Measurements from ENCODE around the gene ANKRD13A.

ANKRD13A gene

GRCh38 chr12:109998904-109999648, at the start of gene ANKRD13A:
TSS of gene ANKRD13A (plus strand) at chr12:109999430. CDS start at chr12:109999689, 259 bp downstream.
- H3K27ac ChIP-seq: peak within 1 kb of the TSS; percentile 14; the same call in 1 of the 2 replicates
- H3K79me2 ChIP-seq (ENCODE audit: insufficient read depth, low read depth): peaks cover 14% of the 10 kb centered on the region; the same call in 1 of the 2 replicates
- H3K4me2 ChIP-seq: peak within 1 kb of the TSS; percentile 53
- H3K4me1 ChIP-seq (ENCODE audit: low read depth, poor library complexity, severe bottlenecking): peaks cover 3% of the 10 kb centered on the region
- H3K4me3 ChIP-seq (IDR thresholded peaks at IDR 0.05; ENCODE audit: insufficient read depth, low read depth, low read length): no peak within 1 kb of the TSS
- H3K27me3 ChIP-seq (ENCODE audit: insufficient read depth, low read depth): no peaks in the 10 kb centered on the region
- no peaks in the 10 kb centered on the region for H3K36me3 ChIP-seq (ENCODE audit: insufficient read depth)
- H2AFZ ChIP-seq (ENCODE audit: low read depth): peak within 1 kb of the TSS; percentile 66; the same call in 1 of the 2 replicates
- peak within 1 kb of the TSS; percentile 70; the same call in 1 of the 2 replicates for H3K9ac ChIP-seq
- TF ChIP-seq CTCF (conservative IDR thresholded peaks at IDR 0.05; ENCODE audit: low read depth, low read length): no peak
- no peaks in the 10 kb centered on the region for H4K20me1 ChIP-seq (ENCODE audit: insufficient read depth)

- no peak overlapping the region for H3K27ac ChIP-seq
These were observed 48.6 kb upstream of the ANKRD13A start for GRCh38 chr12:109950625-109951024.

GRCh38 chr12:109951136-109951535, 48.1 kb upstream of the ANKRD13A start:
- Histone ChIP-seq H3K4me3 (IDR thresholded peaks at IDR 0.05; ENCODE audit: insufficient read depth, low read depth, low read length) (no peak overlapping the region), H2AFZ (ENCODE audit: low read depth) (no peak overlapping the region), H4K20me1 (ENCODE audit: insufficient read depth) (no peaks in the 10 kb centered on the region), H3K9ac (no peak overlapping the region), H3K79me2 (ENCODE audit: insufficient read depth, low read depth) (no peaks in the 10 kb centered on the region), H3K4me1 (ENCODE audit: low read depth, poor library complexity, severe bottlenecking) (no peaks in the 10 kb centered on the region), H3K27me3 (ENCODE audit: insufficient read depth, low read depth) (no peaks in the 10 kb centered on the region), H3K4me2 (no peak overlapping the region), H3K27ac (no peak overlapping the region), H3K36me3 (ENCODE audit: insufficient read depth) (no peaks in the 10 kb centered on the region)
- no peak for TF ChIP-seq CTCF (conservative IDR thresholded peaks at IDR 0.05; ENCODE audit: low read depth, low read length)

More at GRCh38 chr12:109950625-109951024, 48.6 kb upstream of the ANKRD13A start:
- Histone ChIP-seq H2AFZ (ENCODE audit: low read depth) (no peak overlapping the region), H3K9ac (no peak overlapping the region), H3K4me3 (IDR thresholded peaks at IDR 0.05; ENCODE audit: insufficient read depth, low read depth, low read length) (no peak overlapping the region), H4K20me1 (ENCODE audit: insufficient read depth) (no peaks in the 10 kb centered on the region), H3K27me3 (ENCODE audit: insufficient read depth, low read depth) (no peaks in the 10 kb centered on the region), H3K4me1 (ENCODE audit: low read depth, poor library complexity, severe bottlenecking) (no peaks in the 10 kb centered on the region), H3K79me2 (ENCODE audit: insufficient read depth, low read depth) (no peaks in the 10 kb centered on the region), H3K4me2 (no peak overlapping the region), H3K36me3 (ENCODE audit: insufficient read depth) (no peaks in the 10 kb centered on the region)
- TF ChIP-seq CTCF (conservative IDR thresholded peaks at IDR 0.05; ENCODE audit: low read depth, low read length): no peak

GRCh38 chr12:109951751-109952150, 47.5 kb upstream of the ANKRD13A start:
- Histone ChIP-seq H3K4me2 (no peak overlapping the region), H3K27ac (no peak overlapping the region), H3K79me2 (ENCODE audit: insufficient read depth, low read depth) (no peaks in the 10 kb centered on the region), H3K27me3 (ENCODE audit: insufficient read depth, low read depth) (no peaks in the 10 kb centered on the region), H4K20me1 (ENCODE audit: insufficient read depth) (no peaks in the 10 kb centered on the region), H3K4me1 (ENCODE audit: low read depth, poor library complexity, severe bottlenecking) (no peaks in the 10 kb centered on the region), H3K4me3 (IDR thresholded peaks at IDR 0.05; ENCODE audit: insufficient read depth, low read depth, low read length) (no peak overlapping the region), H3K9ac (no peak overlapping the region), H3K36me3 (ENCODE audit: insufficient read depth) (no peaks in the 10 kb centered on the region), H2AFZ (ENCODE audit: low read depth) (no peak overlapping the region)
- TF ChIP-seq CTCF (conservative IDR thresholded peaks at IDR 0.05; ENCODE audit: low read depth, low read length): no peak
